H4 (cell line): ENCODE data around the gene THSD8. TPM values are rescaled to one million over a fixed set of nuclear protein-coding genes. Genes with fewer than 3 reads are reported as not detected.
A peak's percentile ranks its signal among the peaks of the same experiment; 100 is the strongest.
"Not testable (repeated sequence)": the region's sequence is repeated elsewhere in the genome, so short reads cannot be mapped to it uniquely, and the experiment has no call there.

Experiments used
- DNase-seq: peaks from one replicate; pipeline ENCODE4 v3.0.0-alpha.2; 2015; ENCODE audit warnings: low spot score
- total RNA-seq: library from RNA; depleted of rRNA; stranded (reverse); fragments of >200 nt; shearing (Covaris generic); gene quantifications from 2 replicates; pipeline ENCODE4 v1.2.3, GENCODE V29; 2014

Gene THSD8
- total RNA-seq, 1 experiment from 2014 or later = not detected

- DNase-seq = no peak
Observed at GRCh38 chr19:12792051-12792852, 9.6 kb upstream of the THSD8 start.

GRCh38 chr19:12792853-12793289, 9.0 kb upstream of the THSD8 start:
- DNase-seq = no peak

- peak; percentile 85 for DNase-seq
Observed at GRCh38 chr19:12793290-12794195, 8.3 kb upstream of the THSD8 start.

- DNase-seq = no peak
Observed at GRCh38 chr19:12794196-12794941, 7.5 kb upstream of the THSD8 start.

- DNase-seq = no peak
Observed at GRCh38 chr19:12794971-12795381, 6.9 kb upstream of the THSD8 start.

GRCh38 chr19:12796146-12797071, 5.5 kb upstream of the THSD8 start:
- DNase-seq = peak; percentile 80

GRCh38 chr19:12797141-12797587, 4.7 kb upstream of the THSD8 start:
- no peak for DNase-seq

- not testable (repeated sequence) for DNase-seq
Observed at GRCh38 chr19:12797607-12798006, 4.3 kb upstream of the THSD8 start.

- DNase-seq = no peak
Observed at GRCh38 chr19:12799742-12800465, 2.0 kb upstream of the THSD8 start.

- no peak for DNase-seq
Observed at GRCh38 chr19:12800466-12800770, 1.5 kb upstream of the THSD8 start.

GRCh38 chr19:12800923-12801465, 875 bp upstream of the THSD8 start:
- DNase-seq = no peak

- DNase-seq = no peak
Observed at GRCh38 chr19:12802267-12803106, 618 bp downstream of the THSD8 start.

- no peak for DNase-seq
Observed at GRCh38 chr19:12804051-12804450, 2.2 kb downstream of the THSD8 start.

- peak; percentile 90 for DNase-seq
Observed at GRCh38 chr19:12806242-12807081, 4.6 kb downstream of the THSD8 start, which contains the start of gene RNASEH2A. Gene RNASEH2A (plus strand): TSS chr19:12806584. CDS start chr19:12806674, 90 bp downstream.

GRCh38 chr19:12815088-12815487, 13.2 kb downstream of the THSD8 start:
- DNase-seq = no peak

- DNase-seq = not testable (repeated sequence)
Observed at GRCh38 chr19:12817188-12817587, 15.3 kb downstream of the THSD8 start.

GRCh38 chr19:12817810-12818209, 15.9 kb downstream of the THSD8 start:
- DNase-seq = not testable (repeated sequence)

GRCh38 chr19:12821761-12822160, 19.9 kb downstream of the THSD8 start:
- DNase-seq = no peak
